Subcutaneous adipose tissue (tissue), 4 donors: Measurements from ENCODE around the gene MZF1. TPM values are rescaled to one million over a fixed set of nuclear protein-coding genes. Genes with fewer than 3 reads are reported as not detected.

ENCODE experiments used
- total RNA-seq, 4 donors: library from RNA; depleted of rRNA; stranded (reverse); fragments of >200 nt; gene quantifications; one replicate each; pipeline ENCODE4 v1.1.0, GENCODE V29; 2016
- TF ChIP-seq, protein P1 (sequence below): fragments of 450-650 bp; IDR thresholded peaks from one replicate; pipeline ENCODE4 v1.5.1; 2016; ENCODE audit warnings: low read depth, mild to moderate bottlenecking, control low read depth, antibody characterized with exemption, moderate library complexity

MZF1 gene
- total RNA-seq, 4 donors from 2014 or later = 12.9 to 24.1 (median 17.2) TPM

GRCh38 chr19:58558623-58559274 lies 14.4 kb downstream of the MZF1 start:
- TF ChIP-seq, protein P1, sequence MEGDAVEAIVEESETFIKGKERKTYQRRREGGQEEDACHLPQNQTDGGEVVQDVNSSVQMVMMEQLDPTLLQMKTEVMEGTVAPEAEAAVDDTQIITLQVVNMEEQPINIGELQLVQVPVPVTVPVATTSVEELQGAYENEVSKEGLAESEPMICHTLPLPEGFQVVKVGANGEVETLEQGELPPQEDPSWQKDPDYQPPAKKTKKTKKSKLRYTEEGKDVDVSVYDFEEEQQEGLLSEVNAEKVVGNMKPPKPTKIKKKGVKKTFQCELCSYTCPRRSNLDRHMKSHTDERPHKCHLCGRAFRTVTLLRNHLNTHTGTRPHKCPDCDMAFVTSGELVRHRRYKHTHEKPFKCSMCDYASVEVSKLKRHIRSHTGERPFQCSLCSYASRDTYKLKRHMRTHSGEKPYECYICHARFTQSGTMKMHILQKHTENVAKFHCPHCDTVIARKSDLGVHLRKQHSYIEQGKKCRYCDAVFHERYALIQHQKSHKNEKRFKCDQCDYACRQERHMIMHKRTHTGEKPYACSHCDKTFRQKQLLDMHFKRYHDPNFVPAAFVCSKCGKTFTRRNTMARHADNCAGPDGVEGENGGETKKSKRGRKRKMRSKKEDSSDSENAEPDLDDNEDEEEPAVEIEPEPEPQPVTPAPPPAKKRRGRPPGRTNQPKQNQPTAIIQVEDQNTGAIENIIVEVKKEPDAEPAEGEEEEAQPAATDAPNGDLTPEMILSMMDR = no peak

DNA sequence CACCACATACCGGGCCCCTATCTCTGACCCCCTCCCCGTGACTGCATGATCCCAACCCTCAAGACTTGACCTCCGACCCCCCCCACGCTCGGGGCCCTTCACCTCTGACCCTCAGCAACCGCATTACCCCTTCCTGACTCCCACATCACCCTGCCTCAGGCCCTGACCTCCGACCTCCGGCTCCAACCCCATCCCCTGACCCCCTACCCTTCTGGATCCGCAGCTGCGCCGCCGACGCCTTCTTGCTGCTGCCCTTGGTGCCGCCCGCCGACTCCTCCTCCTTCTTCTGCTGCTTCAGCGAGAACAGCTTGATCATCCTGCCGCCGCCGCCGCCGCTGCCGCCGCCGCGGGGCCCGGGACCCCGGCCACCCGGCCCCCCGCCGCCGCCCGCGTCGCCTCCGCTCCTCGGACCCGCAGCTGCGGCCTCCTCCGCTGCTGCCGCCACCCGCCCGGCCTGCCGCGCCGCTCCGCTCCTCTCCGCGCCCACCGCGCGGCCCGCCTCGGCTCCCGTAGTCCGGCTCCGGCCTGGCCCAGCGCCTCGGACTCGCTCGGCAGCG lies 15.0 kb downstream of the MZF1 start, which contains the start of gene UBE2M:
UBE2M (minus strand) TSS at position 546 of the 557 bp plus-strand sequence; CDS start at position 316, 230 bp downstream.
- TF ChIP-seq, protein P1 = no peak

DNA sequence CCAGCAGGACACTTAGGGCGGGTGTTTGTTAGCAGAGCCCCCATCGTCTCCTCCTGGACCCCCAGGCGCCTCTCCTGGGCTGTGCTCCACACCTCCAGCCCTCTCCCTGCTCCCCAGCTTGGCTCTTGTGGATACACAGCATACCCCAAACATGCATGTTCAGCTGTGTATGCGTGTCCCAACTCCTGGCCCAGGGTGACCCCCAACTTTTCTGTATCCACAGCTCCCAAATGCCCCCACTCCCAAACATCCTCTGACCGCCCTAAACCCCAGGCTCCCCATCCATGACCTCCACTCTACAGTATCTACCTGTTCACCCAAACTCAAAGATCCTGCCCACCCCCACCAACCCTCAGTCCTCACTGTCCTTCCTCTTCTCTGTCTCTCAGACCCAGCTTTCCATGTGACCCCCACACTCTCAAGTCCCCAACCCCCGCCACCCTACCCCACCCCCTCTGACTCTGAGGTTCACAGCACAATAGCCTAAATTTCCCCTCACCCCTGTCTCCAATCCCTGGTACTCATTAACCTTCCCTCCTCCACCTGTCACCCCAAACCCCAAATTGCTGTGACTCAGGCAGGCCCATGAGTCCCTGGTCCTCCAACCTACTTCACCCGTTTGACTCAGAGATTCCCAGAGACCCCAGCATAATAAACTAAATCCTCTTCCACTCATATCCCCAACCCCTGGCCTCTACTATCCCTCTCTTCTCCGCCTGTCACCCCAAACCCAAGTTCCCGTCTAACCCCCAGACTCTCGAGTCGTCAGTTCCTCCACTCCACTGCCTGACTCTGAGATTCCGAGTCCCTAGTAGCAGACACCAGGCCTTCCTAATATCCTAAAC lies 15.7 kb downstream of the MZF1 start:
- TF ChIP-seq, protein P1 = no peak

- TF ChIP-seq, protein P1 = no peak
Observed at GRCh38 chr19:58556622-58557220, 16.4 kb downstream of the MZF1 start.

DNA sequence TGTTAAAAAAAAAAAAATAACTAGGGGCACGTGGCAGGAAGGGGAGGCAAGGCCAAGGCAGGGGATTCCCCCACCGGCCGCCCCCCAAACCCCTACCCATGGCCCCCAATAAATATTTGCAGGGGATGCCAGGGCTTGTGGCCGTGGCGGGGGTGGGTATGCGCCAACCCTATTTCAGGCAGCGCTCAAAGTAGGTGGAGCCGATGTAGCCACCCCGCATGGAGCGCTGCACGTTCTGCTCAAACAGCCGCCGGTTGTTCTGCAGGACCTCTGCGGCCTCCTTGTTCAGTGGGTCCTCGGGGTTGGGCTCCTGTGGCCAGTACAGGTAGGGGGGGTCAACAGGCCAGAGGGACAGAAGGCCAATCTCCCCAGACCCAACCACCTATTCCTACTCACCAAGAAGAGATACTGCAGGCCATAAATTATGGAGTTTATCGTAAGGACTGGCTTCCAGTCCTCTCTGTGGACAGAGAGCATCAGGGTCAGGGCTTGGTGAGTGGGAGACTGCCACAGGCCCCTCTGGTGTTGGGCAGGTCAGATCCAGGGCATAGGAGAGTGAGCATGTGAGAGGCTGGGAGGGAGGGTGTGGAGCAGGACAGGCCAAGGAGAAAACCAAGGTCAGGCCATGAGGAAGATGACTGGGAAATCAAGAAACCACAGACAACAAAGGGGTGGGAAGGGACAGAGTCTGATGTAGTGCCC lies 17.1 kb downstream of the MZF1 start:
- TF ChIP-seq, protein P1 = no peak

DNA sequence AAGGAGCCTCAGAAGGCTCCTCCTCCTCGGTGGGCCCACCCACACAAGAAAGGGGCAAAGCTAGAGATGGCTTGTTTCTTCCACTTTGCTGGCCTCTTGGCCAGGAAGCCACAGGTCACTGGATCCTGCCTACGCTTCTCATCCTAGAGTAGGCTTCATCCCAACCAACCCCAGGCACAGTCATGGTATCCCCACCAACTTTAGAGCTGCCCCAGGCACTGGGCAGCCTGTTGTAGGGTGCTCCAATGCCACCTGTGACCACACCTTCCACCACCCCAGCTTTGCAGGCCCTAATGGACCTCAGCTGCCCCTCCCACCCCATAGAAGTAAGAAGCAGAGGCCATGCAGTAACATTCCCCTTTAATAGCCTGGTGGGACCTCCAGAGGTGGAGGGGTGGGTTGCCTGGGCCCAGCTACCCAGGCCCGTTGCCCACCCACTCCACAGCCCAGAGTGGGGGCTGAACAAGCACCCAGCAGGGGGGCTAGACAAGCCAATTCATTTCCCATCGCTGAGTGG lies 17.7 kb downstream of the MZF1 start:
- TF ChIP-seq, protein P1 = no peak
